Astrocyte (in vitro differentiated cells and primary cell): ENCODE results near the gene EPM2A. TPM values are rescaled to one million over a fixed set of nuclear protein-coding genes. Genes with fewer than 3 reads are reported as not detected.

ENCODE experiments used
- DNase-seq: peaks from one replicate; pipeline ENCODE4 v3.0.0-alpha.2; 2010; ENCODE audit warnings: low read depth
- FAIRE-seq: peaks from 2 replicates; lab custom pipeline; 2011; peaks lifted over from hg19 to GRCh38; lab: Jason Lieb, UNC
- H2AFZ ChIP-seq: 2 replicates; pipeline ENCODE4 v1.6.0; 2012; ENCODE audit warnings: low read depth, low read length, inconsistent platforms
- H3K27ac ChIP-seq: 2 replicates; pipeline ENCODE4 v1.5.1; 2011; ENCODE audit warnings: low read depth, low read length, inconsistent platforms
- H3K27me3 ChIP-seq: 2 replicates; pipeline ENCODE4 v1.6.0; 2011; ENCODE audit warnings: low read length, inconsistent platforms; ENCODE audit not compliant: insufficient read depth
- H3K36me3 ChIP-seq: 2 replicates; pipeline ENCODE4 v1.5.1; 2011; ENCODE audit warnings: low read length, inconsistent platforms; ENCODE audit not compliant: insufficient read depth
- H3K4me1 ChIP-seq: 2 replicates; pipeline ENCODE4 v1.5.1; 2011; ENCODE audit warnings: low read length, inconsistent platforms; ENCODE audit not compliant: insufficient read depth
- H3K4me2 ChIP-seq: 2 replicates; pipeline ENCODE4 v1.6.0; 2012; ENCODE audit warnings: low read length, inconsistent platforms
- H3K4me3 ChIP-seq: 2 replicates; pipeline ENCODE4 v1.5.1; 2011; ENCODE audit warnings: low read depth, mild to moderate bottlenecking, low read length, inconsistent platforms; ENCODE audit not compliant: insufficient read depth
- H3K79me2 ChIP-seq: 2 replicates; pipeline ENCODE4 v1.6.0; 2012; ENCODE audit warnings: mild to moderate bottlenecking, low read length, inconsistent platforms; ENCODE audit not compliant: insufficient read depth
- H3K9ac ChIP-seq: 2 replicates; pipeline ENCODE4 v1.6.0; 2012; ENCODE audit warnings: mild to moderate bottlenecking, low read length, inconsistent platforms
- H3K9me3 ChIP-seq: 2 replicates; pipeline ENCODE4 v1.5.1; 2012; ENCODE audit warnings: low read depth, mild to moderate bottlenecking, low read length, inconsistent platforms; ENCODE audit not compliant: insufficient read depth
- H4K20me1 ChIP-seq: 2 replicates; pipeline ENCODE4 v1.6.0; 2012; ENCODE audit warnings: low read length, inconsistent platforms; ENCODE audit not compliant: insufficient read depth
- H3K27ac Mint-ChIP-seq: one replicate; pipeline ENCODE4 v1.8.0; 2021; ENCODE audit warnings: mild to moderate bottlenecking, mixed read lengths; ENCODE audit not compliant: unreplicated experiment
- H3K27me3 Mint-ChIP-seq: one replicate; pipeline ENCODE4 v1.8.0; 2021; ENCODE audit warnings: low read depth, mixed read lengths; ENCODE audit not compliant: unreplicated experiment
- H3K36me3 Mint-ChIP-seq: one replicate; pipeline ENCODE4 v1.8.0; 2021; ENCODE audit warnings: low read depth, mixed read lengths; ENCODE audit not compliant: unreplicated experiment
- H3K4me1 Mint-ChIP-seq: one replicate; pipeline ENCODE4 v1.8.0; 2021; ENCODE audit warnings: low read depth, mixed read lengths; ENCODE audit not compliant: unreplicated experiment
- H3K4me3 Mint-ChIP-seq: one replicate; pipeline ENCODE4 v1.8.0; 2021; ENCODE audit warnings: mild to moderate bottlenecking, moderate library complexity, mixed read lengths; ENCODE audit not compliant: unreplicated experiment
- H3K9me3 Mint-ChIP-seq: one replicate; pipeline ENCODE4 v1.8.0; 2021; ENCODE audit warnings: mild to moderate bottlenecking, mixed read lengths; ENCODE audit not compliant: unreplicated experiment
- CTCF ChIP-seq: IDR thresholded peaks from 2 replicates; pipeline ENCODE4 v1.5.1; 2011; ENCODE audit warnings: low read depth, mild to moderate bottlenecking, inconsistent platforms, low read length, moderate library complexity; ENCODE audit not compliant: insufficient read depth
- EZH2 ChIP-seq: IDR thresholded peaks from 2 replicates; pipeline ENCODE4 v1.6.1; 2012; ENCODE audit warnings: mild to moderate bottlenecking, low read length, inconsistent platforms; ENCODE audit not compliant: insufficient read depth
- total RNA-seq: library from RNA; stranded (reverse); gene quantifications from 2 replicates; pipeline ENCODE4 v1.2.1, GENCODE V29; 2021

EPM2A gene
- total RNA-seq, 1 donor from 2014 or later: 5.2 TPM

DNA sequence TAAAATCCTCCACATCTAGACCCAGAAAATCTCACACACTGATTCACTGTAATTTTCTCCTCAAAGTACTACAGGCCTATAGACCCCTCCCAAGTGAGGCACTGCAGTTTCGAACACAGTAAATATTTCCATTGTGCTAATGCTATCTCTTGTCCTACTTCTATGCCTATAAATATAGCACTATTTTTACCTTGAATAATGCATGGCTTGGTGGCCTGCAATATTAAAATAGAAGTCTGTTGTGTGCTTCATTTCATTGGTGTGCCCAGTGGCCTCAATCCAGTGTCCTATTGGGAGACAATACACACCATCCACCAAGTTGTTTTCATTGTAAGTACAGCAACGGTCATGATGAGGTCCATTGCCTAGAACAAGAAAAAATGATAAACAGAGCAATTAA, 49.4 kb downstream of the EPM2A start:
- Histone ChIP-seq H3K9me3 (peaks cover 3% of the 10 kb centered on the region), H3K36me3 (no peaks in the 10 kb centered on the region), H3K9ac (no peak overlapping the region), H3K4me3 (no peak overlapping the region), H3K4me2 (no peak overlapping the region), H3K4me1 (peaks cover 4% of the 10 kb centered on the region), H3K27ac (no peak overlapping the region), H3K79me2 (no peaks in the 10 kb centered on the region), H3K27me3 (no peaks in the 10 kb centered on the region), H2AFZ (no peak overlapping the region), H4K20me1 (no peaks in the 10 kb centered on the region)
- Mint-ChIP-seq H3K27ac (no peak overlapping the region), H3K27me3 (no peaks in the 10 kb centered on the region), H3K9me3 (no peaks in the 10 kb centered on the region), H3K4me3 (no peak overlapping the region), H3K4me1 (peaks cover 7% of the 10 kb centered on the region), H3K36me3 (peaks cover 4% of the 10 kb centered on the region)
- TF ChIP-seq CTCF (no peak), EZH2 (no peak)
- FAIRE-seq (no peak), DNase-seq (no peak)

GRCh38 chr6:145681965-145682364, 53.4 kb downstream of the EPM2A start:
- Histone ChIP-seq H2AFZ (no peak overlapping the region), H3K79me2 (no peaks in the 10 kb centered on the region), H3K27ac (no peak overlapping the region), H3K9ac (no peak overlapping the region), H3K4me2 (no peak overlapping the region), H4K20me1 (no peaks in the 10 kb centered on the region), H3K27me3 (no peaks in the 10 kb centered on the region), H3K36me3 (no peaks in the 10 kb centered on the region), H3K9me3 (peaks cover 3% of the 10 kb centered on the region), H3K4me3 (no peak overlapping the region), H3K4me1 (no peaks in the 10 kb centered on the region)
- DNase-seq (no peak), FAIRE-seq (no peak)
- Mint-ChIP-seq H3K9me3 (peaks cover 10% of the 10 kb centered on the region), H3K4me1 (peaks cover 4% of the 10 kb centered on the region), H3K4me3 (no peak overlapping the region), H3K27ac (no peak overlapping the region), H3K27me3 (no peaks in the 10 kb centered on the region), H3K36me3 (peaks cover 8% of the 10 kb centered on the region)
- TF ChIP-seq EZH2: no peak
- no peak for TF ChIP-seq CTCF

DNA sequence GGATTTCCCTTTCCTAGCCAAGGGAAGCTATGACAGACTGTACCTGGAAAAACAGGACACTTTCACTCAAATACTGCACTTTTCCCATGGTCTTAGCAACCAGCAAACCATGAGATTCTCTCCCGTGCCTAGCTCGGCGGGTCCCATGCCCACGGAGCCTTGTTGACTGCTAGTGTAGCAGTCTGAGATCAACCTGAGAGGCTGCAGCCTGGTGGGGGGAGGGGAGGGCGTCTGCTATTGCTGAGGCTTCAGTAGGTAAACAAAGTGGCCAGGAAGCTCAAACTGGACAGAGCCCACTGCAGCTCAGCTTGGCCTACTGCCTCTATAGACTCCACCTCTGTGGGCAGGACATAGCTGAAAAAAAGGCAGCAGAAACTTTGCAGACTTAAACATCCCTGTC, 61.8 kb downstream of the EPM2A start:
- H3K27ac ChIP-seq: no peak overlapping the region
- Mint-ChIP-seq H3K27ac (no peak overlapping the region), H3K9me3 (peaks cover 7% of the 10 kb centered on the region), H3K4me1 (peaks cover 19% of the 10 kb centered on the region), H3K4me3 (no peak overlapping the region), H3K36me3 (peaks cover 3% of the 10 kb centered on the region), H3K27me3 (no peaks in the 10 kb centered on the region)
- DNase-seq (no peak), FAIRE-seq (no peak)
- no peaks in the 10 kb centered on the region for H3K9me3 ChIP-seq
- H2AFZ ChIP-seq: no peak overlapping the region
- H4K20me1 ChIP-seq: no peaks in the 10 kb centered on the region
- no peaks in the 10 kb centered on the region for H3K27me3 ChIP-seq
- peaks cover 8% of the 10 kb centered on the region for H3K4me1 ChIP-seq
- TF ChIP-seq EZH2: no peak
- TF ChIP-seq CTCF: no peak
- H3K79me2 ChIP-seq: no peaks in the 10 kb centered on the region
- H3K36me3 ChIP-seq: no peaks in the 10 kb centered on the region
- no peak overlapping the region for H3K4me2 ChIP-seq
- no peak overlapping the region for H3K4me3 ChIP-seq
- H3K9ac ChIP-seq: no peak overlapping the region
